ENCODE measurements around the gene SLC44A4.
A peak's percentile ranks its signal among the peaks of the same experiment; 100 is the strongest.

SLC44A4 gene

DNA sequence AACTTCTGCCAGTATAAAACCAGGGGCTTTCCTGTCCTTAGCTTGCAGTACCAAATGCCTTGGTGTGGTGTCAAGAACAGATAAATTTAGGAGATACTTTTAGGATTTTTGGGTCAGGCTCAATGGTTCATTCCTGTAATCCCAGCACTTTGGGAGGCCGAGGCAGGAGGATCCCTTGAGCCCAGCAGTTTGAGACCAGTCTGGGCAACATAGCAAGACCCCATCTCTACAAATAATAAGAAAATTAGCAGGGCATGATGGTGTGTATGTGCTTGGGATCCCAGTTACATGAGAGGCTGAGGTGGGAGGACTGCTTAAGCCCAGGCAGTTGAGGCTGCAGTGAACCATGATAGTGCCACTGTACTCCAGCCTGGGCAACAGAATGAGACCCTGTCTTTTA lies 26.2 kb upstream of the SLC44A4 start:
- no peaks in the 10 kb centered on the region for H3K27me3 Mint-ChIP-seq (ENCODE audit: low read depth)
- TF ChIP-seq, protein P1, sequence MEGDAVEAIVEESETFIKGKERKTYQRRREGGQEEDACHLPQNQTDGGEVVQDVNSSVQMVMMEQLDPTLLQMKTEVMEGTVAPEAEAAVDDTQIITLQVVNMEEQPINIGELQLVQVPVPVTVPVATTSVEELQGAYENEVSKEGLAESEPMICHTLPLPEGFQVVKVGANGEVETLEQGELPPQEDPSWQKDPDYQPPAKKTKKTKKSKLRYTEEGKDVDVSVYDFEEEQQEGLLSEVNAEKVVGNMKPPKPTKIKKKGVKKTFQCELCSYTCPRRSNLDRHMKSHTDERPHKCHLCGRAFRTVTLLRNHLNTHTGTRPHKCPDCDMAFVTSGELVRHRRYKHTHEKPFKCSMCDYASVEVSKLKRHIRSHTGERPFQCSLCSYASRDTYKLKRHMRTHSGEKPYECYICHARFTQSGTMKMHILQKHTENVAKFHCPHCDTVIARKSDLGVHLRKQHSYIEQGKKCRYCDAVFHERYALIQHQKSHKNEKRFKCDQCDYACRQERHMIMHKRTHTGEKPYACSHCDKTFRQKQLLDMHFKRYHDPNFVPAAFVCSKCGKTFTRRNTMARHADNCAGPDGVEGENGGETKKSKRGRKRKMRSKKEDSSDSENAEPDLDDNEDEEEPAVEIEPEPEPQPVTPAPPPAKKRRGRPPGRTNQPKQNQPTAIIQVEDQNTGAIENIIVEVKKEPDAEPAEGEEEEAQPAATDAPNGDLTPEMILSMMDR (IDR thresholded peaks at IDR 0.05; ENCODE audit: unreplicated experiment in 3 of 3): no peak
- H3K4me3 Mint-ChIP-seq: no peak overlapping the region
- no peak overlapping the region for H3K27ac Mint-ChIP-seq
- no peaks in the 10 kb centered on the region for H3K9me3 Mint-ChIP-seq
- peaks cover 15% of the 10 kb centered on the region for H3K4me1 Mint-ChIP-seq
- no peaks in the 10 kb centered on the region for H3K36me3 Mint-ChIP-seq (ENCODE audit: low read depth)

DNA sequence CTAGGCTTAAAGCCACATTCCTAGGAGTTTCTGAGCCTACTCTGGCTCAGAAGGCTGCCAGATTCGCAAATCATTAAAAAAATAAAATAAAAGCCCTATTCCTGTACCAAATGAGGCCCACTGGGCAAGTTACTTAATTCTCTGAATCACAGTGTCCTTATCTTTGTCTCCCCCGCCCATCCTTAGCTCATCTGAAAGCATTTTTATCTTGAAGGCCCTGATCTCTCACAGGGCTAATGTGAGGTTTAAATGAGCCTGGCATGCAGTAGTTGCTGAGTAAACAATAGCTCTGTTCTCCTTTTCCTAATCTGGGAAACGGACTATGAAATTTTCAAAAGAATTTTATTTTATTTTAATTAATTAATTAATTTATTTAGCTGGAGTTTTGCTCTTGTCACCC lies 25.2 kb upstream of the SLC44A4 start:
- Mint-ChIP-seq H3K4me1 (peaks cover 25% of the 10 kb centered on the region), H3K27ac (peak overlapping the region; percentile 26 to 97 (median 82)), H3K36me3 (ENCODE audit: low read depth) (no peaks in the 10 kb centered on the region), H3K4me3 (peak overlapping the region in 2 of 3 experiments; percentile 24 to 62), H3K9me3 (no peaks in the 10 kb centered on the region), H3K27me3 (ENCODE audit: low read depth) (no peaks in the 10 kb centered on the region)
- TF ChIP-seq, protein P1 (IDR thresholded peaks at IDR 0.05; ENCODE audit: unreplicated experiment in 3 of 3): no peak

DNA sequence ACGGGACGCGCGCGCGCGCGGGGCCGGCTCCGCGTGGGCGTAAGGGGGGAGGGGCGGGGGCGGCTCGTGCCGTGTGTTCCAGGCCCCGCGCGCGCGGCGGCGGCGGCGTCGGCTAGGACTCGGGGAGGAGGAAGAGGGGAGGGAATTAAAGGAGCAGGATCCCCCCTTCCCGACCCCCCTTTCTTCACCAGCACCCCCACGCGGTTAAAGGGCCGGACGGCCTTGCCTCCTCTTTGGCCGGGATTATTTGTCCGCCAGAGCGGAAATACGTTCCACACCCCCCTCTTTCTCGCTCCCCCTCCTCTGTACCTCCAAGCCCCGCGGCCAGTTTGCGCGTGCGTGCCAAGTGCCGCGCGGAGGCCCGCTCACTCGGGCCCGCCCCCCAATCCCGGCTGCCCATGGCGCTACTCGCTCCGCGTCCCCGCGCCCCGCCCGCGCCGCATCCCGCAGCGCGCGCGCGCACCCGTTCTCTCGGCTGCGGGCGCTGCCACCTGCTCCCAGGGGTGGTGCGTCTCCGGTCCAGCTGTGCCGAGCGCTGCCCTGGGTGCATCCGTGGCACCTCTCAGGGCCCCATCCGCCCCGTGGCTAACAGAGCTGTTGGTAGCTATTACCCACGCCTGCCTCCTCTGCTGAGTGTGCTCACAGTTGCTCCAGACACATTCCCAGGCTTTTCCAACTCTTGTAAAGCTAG lies 23.3 kb upstream of the SLC44A4 start, which contains the start of gene ZBTB12:
Gene ZBTB12, minus strand, starts transcription at position 134 of the 691 bp plus-strand sequence. CDS start 781 bp downstream, outside the sequence.
- TF ChIP-seq, protein P1 (IDR thresholded peaks at IDR 0.05; ENCODE audit: unreplicated experiment in 3 of 3): no peak
- H3K27me3 Mint-ChIP-seq (ENCODE audit: low read depth): no peaks in the 10 kb centered on the region
- no peaks in the 10 kb centered on the region for H3K36me3 Mint-ChIP-seq (ENCODE audit: low read depth)
- peak within 1 kb of the TSS; percentile 81 to 89 (median 84) for H3K4me3 Mint-ChIP-seq
- no peaks in the 10 kb centered on the region for H3K9me3 Mint-ChIP-seq
- H3K27ac Mint-ChIP-seq: peak within 1 kb of the TSS; percentile 94 to 97 (median 97)
- peaks cover 37% of the 10 kb centered on the region for H3K4me1 Mint-ChIP-seq

DNA sequence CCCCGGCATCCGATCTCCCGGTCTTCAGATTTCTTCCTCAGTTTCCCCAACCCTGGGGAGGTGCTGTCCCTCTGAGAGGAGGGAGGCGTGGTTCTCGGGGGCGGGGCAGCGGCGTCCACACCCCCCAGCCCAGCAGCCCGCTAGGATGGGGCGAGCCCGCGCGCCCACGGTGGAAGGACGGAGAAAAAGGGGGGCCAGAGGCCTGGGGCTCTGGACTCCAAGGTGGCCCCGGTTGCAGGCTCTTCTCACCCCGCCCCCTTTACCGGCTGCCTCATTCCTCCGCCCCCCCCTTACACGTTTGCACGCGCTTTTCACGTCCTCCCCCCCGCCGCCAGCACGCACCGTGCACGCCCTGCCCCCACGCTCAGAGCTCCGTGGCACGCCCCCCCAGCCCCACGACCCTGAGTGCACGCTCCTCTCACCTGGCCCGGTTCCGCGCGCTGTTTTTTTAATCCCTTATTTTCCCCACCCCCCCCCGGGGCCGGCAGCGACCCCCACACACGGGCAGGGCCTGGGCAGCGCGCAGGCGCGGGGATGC lies 22.7 kb upstream of the SLC44A4 start:
- no peaks in the 10 kb centered on the region for H3K9me3 Mint-ChIP-seq
- peaks cover 37% of the 10 kb centered on the region for H3K4me1 Mint-ChIP-seq
- H3K27ac Mint-ChIP-seq: peak overlapping the region; percentile 67 to 97 (median 75)
- peak overlapping the region; percentile 81 to 89 (median 82) for H3K4me3 Mint-ChIP-seq
- TF ChIP-seq, protein P1 (IDR thresholded peaks at IDR 0.05; ENCODE audit: unreplicated experiment in 3 of 3): no peak
- no peaks in the 10 kb centered on the region for H3K36me3 Mint-ChIP-seq (ENCODE audit: low read depth)
- no peaks in the 10 kb centered on the region for H3K27me3 Mint-ChIP-seq (ENCODE audit: low read depth)

DNA sequence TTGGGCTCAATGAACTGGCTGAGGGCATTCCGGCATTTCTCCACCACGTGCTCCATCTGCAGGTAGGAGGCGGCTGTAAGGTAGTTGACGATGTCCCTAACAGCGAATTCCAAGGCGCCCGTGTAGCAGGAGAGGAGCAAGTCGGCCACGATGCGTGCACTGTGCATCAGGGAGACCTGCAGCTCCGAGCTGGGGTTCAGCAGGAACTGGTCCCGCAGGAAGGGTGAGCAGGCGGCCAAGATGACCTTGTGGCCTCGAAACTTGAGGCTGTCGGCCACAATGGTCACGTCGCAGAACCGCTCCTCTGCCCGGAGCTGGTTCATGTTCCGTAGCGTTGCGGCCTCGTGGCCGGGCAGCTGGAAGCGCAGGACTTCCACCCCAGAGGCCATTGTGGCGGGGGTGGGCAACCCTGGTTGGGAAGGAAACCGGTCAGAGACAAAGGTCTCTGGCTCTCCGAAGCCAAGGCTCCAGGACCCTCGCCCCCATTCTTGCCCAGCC lies 22.2 kb upstream of the SLC44A4 start:
- Mint-ChIP-seq H3K36me3 (ENCODE audit: low read depth) (no peaks in the 10 kb centered on the region), H3K4me3 (peak overlapping the region; percentile 81 to 89 (median 82)), H3K27me3 (ENCODE audit: low read depth) (no peaks in the 10 kb centered on the region), H3K4me1 (peaks cover 34% of the 10 kb centered on the region), H3K27ac (peak overlapping the region; percentile 67 to 97 (median 75)), H3K9me3 (no peaks in the 10 kb centered on the region)
- TF ChIP-seq, protein P1 (IDR thresholded peaks at IDR 0.05; ENCODE audit: unreplicated experiment in 3 of 3): no peak
